PC-9 (cell line): Measurements from ENCODE around the gene MAPKAP1. TPM values are rescaled to one million over a fixed set of nuclear protein-coding genes. Genes with fewer than 3 reads are reported as not detected.

Source experiments
- BruUV-seq: library from RNA; stranded (reverse); fragments of 400-500 nt; replicated peaks from 2 replicates; lab custom pipeline; 2021; lab: Mats Ljungman, UMichigan
- CTCF ChIA-PET: fragments of 300-600 bp; sonication (Branson Sonifier 250); formaldehyde crosslinking; loops from one replicate; lab custom pipeline; 2022; ENCODE audit warnings: antibody characterized with exemption; lab: Charles Lee
- POLR2A ChIA-PET: fragments of 300-600 bp; sonication (Branson Sonifier 250); formaldehyde crosslinking; loops from one replicate; lab custom pipeline; 2022; ENCODE audit warnings: antibody characterized with exemption; ENCODE audit not compliant: unreplicated experiment; lab: Charles Lee
- DNase-seq, 2 experiments: peaks; one replicate each; pipeline versions ENCODE4 v3.0.0 to v3.0.0-alpha.2; 2015 to 2022; ENCODE audit warnings: mixed read lengths in 1 of 2
- H2AFZ ChIP-seq: fragments of 200-600 bp; sonication (generic); 2 replicates; pipeline ENCODE4 v1.8.1; 2017; ENCODE audit warnings: antibody characterized with exemption
- H3F3A ChIP-seq: fragments of 200-600 bp; sonication (generic); 2 replicates; pipeline ENCODE4 v1.8.1; 2017; ENCODE audit warnings: antibody characterized with exemption, mild to moderate bottlenecking, low read depth; ENCODE audit not compliant: insufficient read depth
- H3K27ac ChIP-seq: fragments of 200-600 bp; sonication (generic); 2 replicates; pipeline ENCODE4 v1.6.1; 2016; ENCODE audit warnings: mixed run types
- H3K27me3 ChIP-seq: fragments of 200-600 bp; sonication (generic); 2 replicates; pipeline ENCODE4 v1.6.1; 2016; ENCODE audit warnings: low read depth, mixed run types; ENCODE audit not compliant: insufficient read depth
- H3K36me3 ChIP-seq: fragments of 200-600 bp; sonication (generic); 2 replicates; pipeline ENCODE4 v1.6.1; 2016; ENCODE audit warnings: low read depth, mixed run types
- H3K4me1 ChIP-seq: fragments of 200-600 bp; sonication (generic); replicated peaks from 2 replicates; pipeline ENCODE4 v1.6.1; 2016; ENCODE audit warnings: mixed run types; ENCODE audit not compliant: insufficient read depth
- H3K4me2 ChIP-seq: fragments of 200-600 bp; sonication (generic); 2 replicates; pipeline ENCODE4 v1.6.1; 2017; ENCODE audit warnings: mixed run types
- H3K4me3 ChIP-seq: fragments of 200-600 bp; sonication (generic); 2 replicates; pipeline ENCODE4 v1.6.1; 2016; ENCODE audit warnings: mixed run types
- H3K79me2 ChIP-seq: fragments of 200-600 bp; sonication (generic); 2 replicates; pipeline ENCODE4 v1.6.1; 2017; ENCODE audit warnings: low read depth, mixed run types
- H3K9me2 ChIP-seq: fragments of 200-600 bp; sonication (generic); 2 replicates; pipeline ENCODE4 v1.8.1; 2017; ENCODE audit warnings: mild to moderate bottlenecking; ENCODE audit not compliant: insufficient read depth
- H3K9me3 ChIP-seq: fragments of 200-600 bp; sonication (generic); 2 replicates; pipeline ENCODE4 v1.8.1; 2016; ENCODE audit warnings: low read depth; ENCODE audit not compliant: insufficient read depth
- H4K20me1 ChIP-seq: fragments of 200-600 bp; sonication (generic); 2 replicates; pipeline ENCODE4 v1.8.1; 2017; ENCODE audit not compliant: insufficient read depth
- EZH2 ChIP-seq: fragments of 200-600 bp; sonication (generic); IDR thresholded peaks from 2 replicates; pipeline ENCODE4 v1.8.0; 2017; ENCODE audit warnings: antibody characterized with exemption, low read depth
- intact Hi-C: fragments of 100-400 bp; cut with micrococcal nuclease; formaldehyde crosslinking; loops from one replicate; pipeline ENCODE4 v1.10.0; 2022; ENCODE audit not compliant: unreplicated experiment
- total RNA-seq: library from RNA; stranded (reverse); gene quantifications from 2 replicates; pipeline ENCODE4 v1.2.3, GENCODE V29; 2021
- TF ChIP-seq, protein P1 (sequence below): fragments of 200-600 bp; sonication (generic); conservative IDR thresholded peaks from 2 replicates; pipeline ENCODE4 v1.6.1; 2017; ENCODE audit warnings: mixed run types, antibody characterized with exemption, mild to moderate bottlenecking, moderate library complexity

Gene MAPKAP1
- total RNA-seq, 1 experiment from 2014 or later: 115 TPM

DNA sequence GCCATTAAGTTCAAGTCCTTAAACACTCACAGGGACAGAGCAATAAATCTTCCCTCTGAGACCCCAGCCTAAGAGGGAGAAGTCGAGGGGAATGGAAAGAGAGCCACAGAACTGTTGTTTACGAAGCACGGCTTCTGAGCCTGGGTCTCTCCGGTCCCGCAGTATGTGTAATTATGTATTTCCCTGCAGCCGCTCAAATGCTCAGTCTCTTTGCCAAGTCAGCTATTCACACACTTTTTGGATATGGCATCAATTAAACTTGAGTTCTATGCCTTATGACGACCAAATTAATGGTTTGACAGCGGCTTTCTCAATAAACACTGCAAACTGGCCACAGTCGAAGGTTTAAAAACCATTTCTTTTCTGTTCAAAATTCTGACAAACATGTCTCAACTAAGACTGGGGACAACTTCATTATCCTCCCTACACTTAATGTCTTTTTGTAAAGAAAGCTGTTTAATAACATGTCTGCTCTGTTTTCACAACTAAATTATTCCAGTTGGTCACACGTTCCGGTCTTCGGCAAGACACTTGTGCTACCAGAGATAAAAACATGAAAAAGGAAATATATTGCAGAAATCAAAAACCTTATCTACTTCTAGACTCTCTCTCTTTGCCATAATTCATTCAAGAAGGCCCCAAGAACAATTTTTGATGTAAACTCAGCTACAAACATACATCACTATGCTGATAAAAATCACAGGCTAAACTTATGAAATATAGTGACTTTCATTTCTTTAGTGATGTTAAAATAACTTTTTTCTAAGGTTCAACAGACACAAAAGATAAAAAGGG, 242.2 kb downstream of the MAPKAP1 start:
- no peak for TF ChIP-seq EZH2
- TF ChIP-seq, protein P1, sequence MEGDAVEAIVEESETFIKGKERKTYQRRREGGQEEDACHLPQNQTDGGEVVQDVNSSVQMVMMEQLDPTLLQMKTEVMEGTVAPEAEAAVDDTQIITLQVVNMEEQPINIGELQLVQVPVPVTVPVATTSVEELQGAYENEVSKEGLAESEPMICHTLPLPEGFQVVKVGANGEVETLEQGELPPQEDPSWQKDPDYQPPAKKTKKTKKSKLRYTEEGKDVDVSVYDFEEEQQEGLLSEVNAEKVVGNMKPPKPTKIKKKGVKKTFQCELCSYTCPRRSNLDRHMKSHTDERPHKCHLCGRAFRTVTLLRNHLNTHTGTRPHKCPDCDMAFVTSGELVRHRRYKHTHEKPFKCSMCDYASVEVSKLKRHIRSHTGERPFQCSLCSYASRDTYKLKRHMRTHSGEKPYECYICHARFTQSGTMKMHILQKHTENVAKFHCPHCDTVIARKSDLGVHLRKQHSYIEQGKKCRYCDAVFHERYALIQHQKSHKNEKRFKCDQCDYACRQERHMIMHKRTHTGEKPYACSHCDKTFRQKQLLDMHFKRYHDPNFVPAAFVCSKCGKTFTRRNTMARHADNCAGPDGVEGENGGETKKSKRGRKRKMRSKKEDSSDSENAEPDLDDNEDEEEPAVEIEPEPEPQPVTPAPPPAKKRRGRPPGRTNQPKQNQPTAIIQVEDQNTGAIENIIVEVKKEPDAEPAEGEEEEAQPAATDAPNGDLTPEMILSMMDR: no peak

DNA sequence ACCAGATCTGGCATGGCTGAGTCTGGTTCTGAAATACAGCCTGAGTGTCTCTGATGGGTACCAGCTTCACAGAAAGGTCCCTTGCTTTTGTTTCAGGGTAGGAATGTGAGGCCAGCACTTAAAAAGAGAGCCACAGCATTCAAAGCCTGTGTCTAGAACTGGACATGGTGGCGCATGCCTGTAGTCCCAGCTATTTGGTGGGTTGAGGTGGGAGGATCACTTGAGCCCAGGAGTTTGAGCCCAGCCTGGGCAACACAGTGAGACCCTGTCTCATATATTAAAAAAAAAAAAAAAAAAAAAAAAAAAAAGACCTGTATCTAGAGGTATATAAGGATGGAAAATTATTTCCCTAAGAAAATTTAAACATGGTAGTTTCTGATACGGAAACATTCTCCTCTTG, 243.1 kb downstream of the MAPKAP1 start:
- ChIA-PET POLR2A (no interaction called here), CTCF (no interaction called here)
- BruUV-seq: no TSS peak
- Histone ChIP-seq H3K36me3 (0 out of 2 replicates have a peak, but pooled peaks cover 4% of the 10 kb centered on the region), H3K9me2 (no peaks in the 10 kb centered on the region), H3K4me2 (no peak overlapping the region), H3F3A (no peaks in the 10 kb centered on the region; the same call in 1 of the 2 replicates), H3K79me2 (no peaks in the 10 kb centered on the region), H3K27me3 (no peaks in the 10 kb centered on the region), H3K4me1 (0 out of 2 replicates have a peak, but pooled peaks cover 6% of the 10 kb centered on the region), H3K4me3 (no peak overlapping the region), H3K27ac (no peak overlapping the region), H2AFZ (no peak overlapping the region), H4K20me1 (no peaks in the 10 kb centered on the region), H3K9me3 (no peaks in the 10 kb centered on the region)
- intact Hi-C loops: no loop called here
- no peak for TF ChIP-seq EZH2
- TF ChIP-seq, protein P1: no peak
- no peak for DNase-seq

More for the DNA sequence above, 242.2 kb downstream of the MAPKAP1 start:
- POLR2A ChIA-PET: interaction anchor here (0.6 kb wide), 1 partner anchor 1072 kb away, joined by 3 read pairs; no protein-coding TSS in a partner anchor
- no peaks in the 10 kb centered on the region for H3K27me3 ChIP-seq
- H3K36me3 ChIP-seq: 0 out of 2 replicates have a peak, but pooled peaks cover 4% of the 10 kb centered on the region
- 0 out of 2 replicates have a peak, but pooled peaks cover 6% of the 10 kb centered on the region for H3K4me1 ChIP-seq
- H3K27ac ChIP-seq: no peak overlapping the region
- no peaks in the 10 kb centered on the region; the same call in 1 of the 2 replicates for H3F3A ChIP-seq
- no peak overlapping the region for H3K4me2 ChIP-seq
- H2AFZ ChIP-seq: no peak overlapping the region
- no TSS peak for BruUV-seq
- intact Hi-C loops: no loop called here
- H3K9me2 ChIP-seq: no peaks in the 10 kb centered on the region
- H3K4me3 ChIP-seq: no peak overlapping the region
- H3K9me3 ChIP-seq: no peaks in the 10 kb centered on the region
- DNase-seq: no peak
- CTCF ChIA-PET: no interaction called here
- H3K79me2 ChIP-seq: no peaks in the 10 kb centered on the region
- H4K20me1 ChIP-seq: no peaks in the 10 kb centered on the region

DNA sequence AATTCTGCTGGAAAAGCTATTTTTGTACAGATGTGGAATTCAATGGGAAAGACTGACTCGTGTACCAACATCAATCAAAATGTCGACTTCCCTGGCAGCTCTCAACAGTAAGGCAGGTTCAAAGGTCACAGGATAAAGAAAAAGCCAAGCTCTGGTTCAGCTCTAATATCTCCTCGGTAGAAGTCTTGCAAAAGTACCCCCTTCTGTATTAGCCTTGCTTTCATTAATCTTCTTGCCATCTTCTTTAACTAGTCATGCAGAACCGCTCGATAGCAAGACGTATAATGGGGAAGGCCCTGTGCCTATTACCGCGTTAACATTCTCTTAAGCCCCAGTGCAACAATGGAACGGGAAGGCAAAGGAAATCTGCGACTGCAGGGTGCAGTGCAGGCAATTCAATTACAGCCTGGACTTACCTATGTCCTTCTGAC, 244.1 kb downstream of the MAPKAP1 start:
- no peak for DNase-seq
- H3K9me2 ChIP-seq: no peaks in the 10 kb centered on the region
- no peaks in the 10 kb centered on the region; the same call in 1 of the 2 replicates for H3F3A ChIP-seq
- intact Hi-C loops: no loop called here
- no peak overlapping the region for H3K4me3 ChIP-seq
- 0 out of 2 replicates have a peak, but pooled peaks cover 4% of the 10 kb centered on the region for H3K36me3 ChIP-seq
- H4K20me1 ChIP-seq: no peaks in the 10 kb centered on the region
- no peak overlapping the region for H3K4me2 ChIP-seq
- no peaks in the 10 kb centered on the region for H3K9me3 ChIP-seq
- H3K79me2 ChIP-seq: no peaks in the 10 kb centered on the region
- BruUV-seq: no TSS peak
- H3K4me1 ChIP-seq: 0 out of 2 replicates have a peak, but pooled peaks cover 6% of the 10 kb centered on the region
- no peaks in the 10 kb centered on the region for H3K27me3 ChIP-seq
- H2AFZ ChIP-seq: no peak overlapping the region
- TF ChIP-seq, protein P1: no peak
- TF ChIP-seq EZH2: no peak
- CTCF ChIA-PET: no interaction called here
- H3K27ac ChIP-seq: no peak overlapping the region
- POLR2A ChIA-PET: interaction anchor here (0.7 to 0.9 kb wide), 2 partner anchors 23 to 59 kb away, joined by 3 to 5 read pairs; no protein-coding TSS in a partner anchor
